Stimulated activated naive CD8-positive, alpha-beta T cell treated with anti-CD3 and anti-CD28 coated beads, Interleukin-15, amount 100 ng/mL, for 72 hours (primary cell): ENCODE results near the gene F2RL1.
"Not testable (repeated sequence)": the region's sequence is repeated elsewhere in the genome, so short reads cannot be mapped to it uniquely, and the experiment has no call there.

Source experiments
- ATAC-seq: fragments of 150-1000 bp; cut with Tn5 transposase; 2 replicates; pipeline ENCODE4 v1.10.0; 2021; ENCODE audit warnings: mild to moderate bottlenecking, moderate library complexity
- DNase-seq, 2 donors: peaks; one replicate each; pipeline ENCODE4 v3.0.0; 2021 to 2022
- H3K27ac Mint-ChIP-seq, 2 donors: one replicate each; pipeline ENCODE4 v1.8.0; 2022; ENCODE audit warnings: mild to moderate bottlenecking in 2 of 2, mixed read lengths in 2 of 2, moderate library complexity in 2 of 2
- H3K27me3 Mint-ChIP-seq: one replicate; pipeline ENCODE4 v1.8.0; 2022; ENCODE audit warnings: mixed read lengths
- H3K4me1 Mint-ChIP-seq: one replicate; pipeline ENCODE4 v1.8.0; 2022; ENCODE audit warnings: mild to moderate bottlenecking, mixed read lengths
- H3K4me3 Mint-ChIP-seq, 2 donors: one replicate each; pipeline ENCODE4 v1.8.0; 2022; ENCODE audit warnings: mild to moderate bottlenecking in 2 of 2, mixed read lengths in 2 of 2, moderate library complexity in 1 of 2
- H3K9me3 Mint-ChIP-seq, 2 donors: one replicate each; pipeline ENCODE4 v1.8.0; 2022; ENCODE audit warnings: mixed read lengths in 2 of 2

Gene F2RL1

DNA sequence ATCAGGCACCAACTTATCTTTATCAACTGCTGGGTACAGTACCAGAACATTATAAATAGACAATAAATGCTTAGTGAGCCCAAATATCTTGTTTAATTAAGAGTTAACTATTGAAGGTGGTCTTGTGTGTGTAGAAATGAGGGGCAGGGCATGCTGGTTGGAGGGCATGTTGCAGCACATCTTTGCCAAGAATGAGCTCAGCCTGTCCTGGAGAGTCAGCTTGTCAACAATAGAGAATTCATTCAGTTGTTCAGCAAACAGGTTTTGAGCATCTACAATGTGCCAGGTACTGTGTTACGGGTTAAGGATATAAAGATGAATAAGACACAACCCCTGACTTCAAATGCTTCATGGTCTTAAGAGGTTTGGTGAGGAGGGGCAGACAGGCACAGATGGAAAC is 19.2 kb upstream of the F2RL1 start:
- no peak for DNase-seq
- Mint-ChIP-seq H3K4me1 (no peaks in the 10 kb centered on the region), H3K4me3 (no peak overlapping the region)

DNA sequence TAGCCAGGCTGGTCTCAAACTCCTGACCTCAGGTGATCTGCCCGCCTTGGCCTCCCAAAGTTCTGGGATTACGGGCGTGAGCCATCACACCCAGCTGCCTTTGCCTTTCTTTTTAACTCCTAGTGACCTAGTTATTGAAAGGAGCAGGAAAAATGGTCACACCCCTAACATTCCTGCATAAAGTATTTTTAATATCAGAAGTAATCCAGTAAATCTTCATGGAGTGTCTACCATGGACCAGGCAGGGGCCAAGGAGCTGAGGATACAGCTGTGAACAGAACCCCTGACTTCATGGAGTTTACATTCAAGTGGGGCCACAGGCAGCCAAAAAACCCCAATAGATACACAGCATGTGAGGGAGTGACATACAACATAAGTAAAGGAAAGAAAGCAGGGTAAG is 18.3 kb upstream of the F2RL1 start:
- H3K9me3 Mint-ChIP-seq: no peaks in the 10 kb centered on the region
- no peak overlapping the region for H3K4me3 Mint-ChIP-seq
- H3K27ac Mint-ChIP-seq: peak overlapping the region in 1 of 2 donors; percentile 6
- H3K4me1 Mint-ChIP-seq: no peaks in the 10 kb centered on the region
- peaks cover 18% of the 10 kb centered on the region for H3K27me3 Mint-ChIP-seq
- no peak for ATAC-seq
- DNase-seq: no peak

More for the DNA sequence above, 19.2 kb upstream of the F2RL1 start:
- no peak for ATAC-seq
- Mint-ChIP-seq H3K9me3 (no peaks in the 10 kb centered on the region), H3K27ac (peak overlapping the region in 1 of 2 donors; percentile 6), H3K27me3 (peaks cover 18% of the 10 kb centered on the region)

DNA sequence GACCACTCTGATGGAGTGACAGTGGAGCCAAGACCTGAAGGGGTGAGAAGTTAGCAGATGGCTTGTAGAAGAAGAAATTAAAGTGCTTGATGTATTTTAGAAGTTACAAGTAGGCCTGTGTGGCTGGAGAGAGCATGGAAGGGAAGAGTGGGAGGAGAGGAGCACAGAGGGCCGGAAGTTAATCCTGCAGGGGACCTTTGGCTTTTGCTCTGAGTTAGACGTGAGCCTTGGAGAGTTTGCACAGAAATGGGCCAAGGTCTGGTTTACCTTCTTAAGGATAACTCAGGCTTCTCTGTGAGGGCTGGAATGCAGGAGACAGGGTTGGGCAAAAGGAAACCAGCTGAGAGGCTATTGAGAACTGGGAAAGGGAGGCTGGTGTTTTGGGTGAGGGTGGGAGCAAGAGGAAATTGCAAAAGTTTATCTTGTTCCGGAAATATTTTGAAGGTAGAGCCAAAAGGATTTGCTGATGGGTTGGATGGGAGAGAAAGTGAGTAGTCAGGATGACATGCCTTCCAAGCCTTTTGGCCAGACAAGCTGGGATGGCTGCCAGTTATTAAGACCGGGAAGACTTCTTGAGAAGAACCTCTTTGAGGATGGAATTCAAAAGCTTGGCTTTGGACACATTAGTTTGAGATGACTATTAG is 17.5 kb upstream of the F2RL1 start:
- Mint-ChIP-seq H3K27me3 (peaks cover 18% of the 10 kb centered on the region), H3K4me3 (no peak overlapping the region), H3K4me1 (no peaks in the 10 kb centered on the region), H3K9me3 (no peaks in the 10 kb centered on the region), H3K27ac (peak overlapping the region in 1 of 2 donors; percentile 19)
- DNase-seq (no peak), ATAC-seq (no peak)

DNA sequence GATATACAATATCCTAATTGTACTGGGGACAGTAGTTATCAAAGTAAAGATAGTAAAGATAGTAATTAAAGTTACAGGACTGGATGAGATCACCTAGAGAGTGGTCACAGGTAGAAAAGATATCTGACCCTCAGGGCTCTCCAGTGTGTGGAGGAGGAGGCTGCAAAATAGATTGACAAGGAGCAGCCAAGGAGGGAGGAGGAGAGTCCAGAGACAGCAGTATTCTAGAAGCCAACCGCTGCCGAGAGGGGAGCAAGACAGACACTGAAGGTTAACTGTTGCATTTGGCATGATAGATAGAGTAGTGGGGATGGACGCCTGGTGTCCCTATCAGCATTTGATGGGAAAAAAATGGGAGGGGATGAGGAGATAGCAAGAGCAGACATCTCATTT is 17.0 kb upstream of the F2RL1 start:
- Mint-ChIP-seq H3K4me1 (no peaks in the 10 kb centered on the region), H3K27me3 (peaks cover 18% of the 10 kb centered on the region), H3K4me3 (no peak overlapping the region), H3K9me3 (no peaks in the 10 kb centered on the region), H3K27ac (no peak overlapping the region)
- ATAC-seq (no peak), DNase-seq (no peak)

DNA sequence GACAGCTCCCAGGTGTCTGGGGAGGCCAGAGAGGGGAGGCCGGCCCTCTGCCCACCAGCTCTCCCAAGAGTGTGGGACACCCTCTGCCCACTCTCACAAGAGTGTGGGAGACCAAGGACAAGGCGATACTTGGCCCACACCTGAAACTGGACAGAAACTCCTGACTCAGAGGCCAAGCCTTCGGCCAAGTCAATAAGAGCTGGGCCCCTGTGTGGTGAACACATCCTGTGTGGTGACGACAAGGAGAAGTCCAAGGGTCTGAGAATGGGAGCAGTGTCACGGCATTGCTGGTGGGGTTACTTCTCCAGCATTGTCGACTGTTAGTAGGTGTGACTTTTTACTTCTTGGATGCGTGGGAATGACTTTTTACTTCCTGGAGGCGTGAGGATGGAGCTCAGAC is 14.6 kb upstream of the F2RL1 start:
- no peak for ATAC-seq
- no peak overlapping the region for H3K27ac Mint-ChIP-seq

DNA sequence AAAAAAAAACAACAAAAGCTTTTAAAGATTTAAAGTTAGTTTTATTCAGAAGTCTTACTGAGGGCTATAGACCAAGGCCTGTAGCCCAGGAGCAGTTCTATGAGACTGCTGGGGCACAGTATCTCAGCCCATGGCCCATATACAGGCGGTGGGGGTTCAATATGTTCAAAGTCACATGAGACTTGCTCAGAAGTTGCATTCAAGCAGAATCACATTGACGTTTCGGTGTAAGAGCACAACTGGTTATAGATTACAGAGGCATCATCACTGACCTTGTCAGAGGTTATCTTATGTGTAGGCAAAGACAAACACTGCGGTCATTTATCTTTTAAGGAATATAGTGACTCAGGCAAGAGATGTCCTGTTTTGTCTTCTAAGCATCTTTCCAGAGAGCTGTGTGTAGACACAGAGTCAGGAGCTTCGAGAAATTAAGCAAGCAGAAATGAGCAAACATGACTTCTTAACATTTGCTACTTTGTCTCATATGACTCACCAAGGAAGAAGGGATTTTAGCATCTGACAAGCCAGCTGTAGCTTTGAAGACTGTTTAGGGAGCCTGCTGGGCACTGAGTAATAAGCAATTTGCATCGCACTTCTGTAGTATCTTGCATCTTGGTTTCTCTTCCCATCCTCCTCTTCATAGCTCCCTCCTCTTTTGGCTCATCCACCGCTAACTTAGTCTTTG is 12.9 kb upstream of the F2RL1 start:
- DNase-seq: no peak
- no peak overlapping the region for H3K4me3 Mint-ChIP-seq
- no peaks in the 10 kb centered on the region for H3K4me1 Mint-ChIP-seq
- no peaks in the 10 kb centered on the region for H3K9me3 Mint-ChIP-seq
- peaks cover 12% of the 10 kb centered on the region for H3K27me3 Mint-ChIP-seq
- ATAC-seq: no peak
- H3K27ac Mint-ChIP-seq: no peak overlapping the region

More for the DNA sequence above, 14.6 kb upstream of the F2RL1 start:
- Mint-ChIP-seq H3K4me1 (no peaks in the 10 kb centered on the region), H3K4me3 (no peak overlapping the region), H3K9me3 (no peaks in the 10 kb centered on the region), H3K27me3 (peaks cover 18% of the 10 kb centered on the region)
- DNase-seq: no peak

DNA sequence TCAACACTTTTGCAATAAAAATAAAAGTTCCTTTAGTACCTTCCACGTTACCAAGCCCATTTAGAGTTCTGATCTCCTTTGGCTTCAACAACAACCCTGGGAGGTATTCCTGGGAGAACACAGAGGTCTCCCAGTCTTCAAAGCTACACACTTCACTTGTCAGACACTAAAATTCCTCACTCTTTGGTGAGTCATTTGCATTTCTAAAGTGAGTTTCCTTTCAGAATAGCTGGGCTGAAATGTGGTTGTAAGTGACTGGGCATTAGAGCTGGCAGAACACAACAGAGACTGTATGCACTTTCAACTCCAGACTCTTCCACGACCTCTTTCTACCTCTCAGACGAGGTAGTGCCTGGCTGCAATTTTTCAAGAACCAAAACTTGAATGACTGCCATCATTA is 11.5 kb upstream of the F2RL1 start:
- no peak for ATAC-seq
- Mint-ChIP-seq H3K4me3 (no peak overlapping the region), H3K9me3 (no peaks in the 10 kb centered on the region), H3K27ac (no peak overlapping the region), H3K4me1 (no peaks in the 10 kb centered on the region), H3K27me3 (no peaks in the 10 kb centered on the region)
- no peak for DNase-seq

DNA sequence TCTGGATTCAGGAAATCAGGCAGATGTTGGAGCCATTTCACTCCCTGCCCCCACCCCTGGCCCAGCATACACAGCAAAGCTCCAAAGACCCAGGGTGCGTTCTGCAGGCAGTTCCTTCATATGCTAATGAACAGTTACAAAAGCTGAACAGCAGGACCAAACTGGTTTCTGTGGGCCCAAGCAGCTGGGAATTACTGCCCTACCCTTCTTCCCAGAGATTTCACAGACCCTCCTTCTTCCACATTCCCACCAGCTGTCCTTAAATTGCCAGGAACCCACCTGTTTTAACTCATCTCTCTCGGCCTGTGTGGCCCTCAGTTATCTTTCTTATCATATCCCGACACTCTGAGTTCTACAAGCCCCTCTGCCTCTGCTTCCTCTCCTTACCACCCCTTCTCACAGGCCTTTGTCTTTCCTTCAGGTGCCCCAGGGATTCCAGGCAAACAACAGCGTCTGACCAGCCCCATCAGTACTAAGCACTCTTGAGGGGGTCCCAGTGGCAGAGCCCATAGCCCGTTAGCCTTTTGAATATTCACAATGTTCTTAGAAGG is 10.6 kb upstream of the F2RL1 start:
- Mint-ChIP-seq H3K27me3 (no peaks in the 10 kb centered on the region), H3K4me1 (no peaks in the 10 kb centered on the region), H3K4me3 (no peak overlapping the region), H3K9me3 (no peaks in the 10 kb centered on the region), H3K27ac (no peak overlapping the region)
- no peak for ATAC-seq
- DNase-seq: no peak

DNA sequence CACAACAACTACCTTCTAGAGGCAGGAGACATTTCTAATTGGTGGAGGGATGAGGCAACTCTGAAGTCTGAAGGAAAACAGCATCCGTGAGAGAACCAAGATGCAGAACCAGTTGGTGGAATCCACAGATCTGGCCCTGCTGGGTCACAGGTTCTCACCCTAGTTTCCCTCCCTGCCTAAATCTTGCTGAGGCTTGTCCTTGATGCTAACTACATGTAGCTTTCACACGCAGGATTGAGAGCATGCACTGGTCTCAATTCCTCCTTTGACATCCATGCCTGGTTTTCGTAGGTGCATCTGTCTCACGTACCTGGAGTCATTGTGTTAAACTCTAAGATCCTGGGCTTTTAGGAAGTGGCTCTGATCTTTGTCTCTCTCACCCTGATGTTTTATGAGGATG is 9.7 kb upstream of the F2RL1 start:
- Mint-ChIP-seq H3K27ac (no peak overlapping the region), H3K4me1 (no peaks in the 10 kb centered on the region), H3K4me3 (no peak overlapping the region), H3K9me3 (no peaks in the 10 kb centered on the region), H3K27me3 (no peaks in the 10 kb centered on the region)
- DNase-seq (no peak), ATAC-seq (no peak)

DNA sequence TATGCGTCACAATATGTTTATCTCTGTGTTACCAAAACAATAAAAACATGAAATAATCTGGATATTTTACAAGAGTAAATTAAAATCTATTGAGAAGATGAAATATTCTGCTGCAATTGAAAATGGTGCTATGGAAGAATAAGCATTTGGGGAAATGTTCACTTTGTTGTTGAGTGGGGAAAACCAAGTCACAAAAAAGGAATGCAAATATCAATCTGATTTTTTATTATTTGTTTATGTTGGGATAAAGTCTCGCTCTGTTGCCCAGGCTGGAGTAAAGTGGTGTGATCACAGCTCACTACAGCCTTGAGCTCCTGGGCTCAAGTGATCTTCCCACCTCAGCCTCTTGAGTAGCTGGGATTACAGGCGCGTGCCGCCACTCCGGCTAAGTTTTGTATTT is 8.6 kb upstream of the F2RL1 start:
- Mint-ChIP-seq H3K4me3 (no peak overlapping the region), H3K27me3 (peaks cover 2% of the 10 kb centered on the region), H3K9me3 (no peaks in the 10 kb centered on the region), H3K4me1 (no peaks in the 10 kb centered on the region), H3K27ac (no peak overlapping the region)
- no peak for ATAC-seq
- no peak for DNase-seq

DNA sequence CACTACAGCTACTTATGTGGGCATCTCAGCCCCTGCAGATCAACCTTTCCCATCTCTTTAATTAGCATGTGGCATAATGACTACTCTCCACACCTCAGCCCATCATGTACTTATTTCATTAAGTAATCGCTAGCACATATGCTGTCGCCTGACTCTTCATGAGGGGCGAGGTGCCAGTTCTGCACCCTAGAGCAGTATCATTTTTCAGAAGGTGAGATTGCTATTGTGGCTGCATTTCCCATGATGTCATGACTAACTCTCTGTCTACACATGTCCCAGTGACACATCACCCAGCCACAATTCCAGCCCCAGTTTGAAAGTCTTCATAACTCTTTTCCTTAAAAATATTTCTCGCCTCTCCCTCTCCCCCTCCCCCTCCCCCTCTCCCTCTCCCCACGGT is 7.6 kb upstream of the F2RL1 start:
- peaks cover 12% of the 10 kb centered on the region for H3K27me3 Mint-ChIP-seq
- no peaks in the 10 kb centered on the region for H3K4me1 Mint-ChIP-seq
- H3K4me3 Mint-ChIP-seq: no peak overlapping the region
- no peak for DNase-seq
- ATAC-seq: no peak
- no peak overlapping the region for H3K27ac Mint-ChIP-seq
- no peaks in the 10 kb centered on the region for H3K9me3 Mint-ChIP-seq

DNA sequence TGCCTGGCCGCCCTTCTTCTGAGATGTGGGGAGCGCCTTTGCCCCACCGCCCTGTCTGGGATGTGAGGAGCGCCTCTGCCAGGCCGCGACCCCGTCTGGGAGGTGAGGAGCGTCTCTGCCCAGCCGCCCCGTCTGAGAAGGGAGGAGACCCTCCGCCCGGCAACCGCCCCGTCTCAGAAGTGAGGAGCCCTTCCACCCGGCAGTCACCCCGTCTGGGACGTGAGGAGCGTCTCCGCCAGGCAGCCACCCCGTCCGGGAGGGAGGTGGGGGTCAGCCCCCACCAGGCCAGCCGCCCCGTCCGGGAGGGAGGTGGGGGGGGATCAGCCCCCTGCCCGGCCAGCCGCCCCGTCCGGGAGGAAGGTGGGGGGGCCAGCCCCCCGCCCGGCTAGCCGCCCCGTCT is 6.6 kb upstream of the F2RL1 start:
- not testable (repeated sequence) for DNase-seq, H3K4me1 Mint-ChIP-seq, ATAC-seq, H3K9me3 Mint-ChIP-seq, H3K27ac Mint-ChIP-seq, H3K4me3 Mint-ChIP-seq
- peaks cover 22% of the 10 kb centered on the region for H3K27me3 Mint-ChIP-seq

DNA sequence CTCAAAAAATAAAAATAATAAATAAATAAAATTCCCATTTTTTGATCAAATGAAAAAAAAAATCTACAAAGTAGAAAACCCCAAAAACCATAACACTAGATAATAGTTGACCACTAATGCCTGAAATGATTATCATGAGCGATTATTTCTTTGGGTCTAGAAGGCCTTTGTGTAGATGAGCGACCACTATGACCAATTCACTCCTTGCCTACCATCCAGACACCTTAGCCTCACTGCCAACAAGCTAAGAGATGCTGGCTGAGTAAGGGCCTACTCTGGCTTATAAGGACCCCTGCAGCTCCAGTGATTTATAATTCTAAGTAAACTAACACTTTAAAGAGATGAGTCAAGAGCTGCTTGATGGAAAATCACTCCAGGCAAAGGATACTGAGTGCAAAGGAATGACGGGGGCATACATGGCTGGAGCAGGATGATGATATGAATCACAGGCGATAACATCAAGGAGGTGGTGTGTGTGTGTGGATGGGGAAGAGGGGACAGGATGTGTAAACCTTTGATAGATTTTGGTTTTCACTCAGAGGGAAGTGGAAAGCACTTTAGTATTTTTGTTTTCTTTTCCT is 4.8 kb upstream of the F2RL1 start:
- ATAC-seq: no peak
- no peaks in the 10 kb centered on the region for H3K9me3 Mint-ChIP-seq
- H3K27ac Mint-ChIP-seq: no peak overlapping the region
- peaks cover 38% of the 10 kb centered on the region for H3K27me3 Mint-ChIP-seq
- peaks cover 6% of the 10 kb centered on the region for H3K4me1 Mint-ChIP-seq
- DNase-seq: no peak
- H3K4me3 Mint-ChIP-seq: no peak overlapping the region

DNA sequence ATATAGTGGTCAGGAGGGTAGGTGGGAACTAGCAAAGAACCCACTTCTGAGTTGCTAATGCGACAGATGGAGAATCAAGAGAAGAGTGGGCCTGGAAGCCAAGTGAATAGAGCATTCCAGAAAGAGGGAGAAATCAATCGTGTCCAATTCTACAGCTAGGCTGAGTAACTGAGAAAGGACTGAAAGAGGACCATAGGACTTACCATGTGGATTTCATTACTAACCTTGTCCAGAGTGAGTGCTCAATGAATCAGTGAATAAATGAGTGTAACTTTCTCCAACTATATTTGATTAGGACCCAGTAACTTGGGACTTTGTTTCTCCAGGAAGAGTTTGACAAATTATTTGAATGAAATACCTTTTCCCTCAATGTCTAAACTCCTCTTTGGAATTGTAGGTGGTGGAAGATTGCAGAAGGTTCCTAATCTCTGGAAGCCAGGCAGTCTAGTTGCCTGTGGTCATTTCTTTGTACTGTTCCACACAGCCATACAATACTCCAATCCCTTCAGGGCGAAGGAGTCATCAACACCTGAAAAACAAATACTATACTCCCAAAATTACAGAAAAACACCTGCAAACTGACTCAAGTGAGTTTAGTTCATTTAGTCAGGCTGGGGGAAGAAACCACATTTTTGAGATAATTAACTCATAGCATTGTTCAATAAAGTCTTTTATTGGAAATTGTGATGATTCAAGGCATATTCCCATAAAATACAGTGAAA is 2.6 kb upstream of the F2RL1 start:
- no peak for ATAC-seq
- Mint-ChIP-seq H3K27me3 (peaks cover 45% of the 10 kb centered on the region), H3K4me3 (no peak overlapping the region), H3K27ac (no peak overlapping the region), H3K4me1 (peaks cover 12% of the 10 kb centered on the region), H3K9me3 (no peaks in the 10 kb centered on the region)
- DNase-seq: no peak

DNA sequence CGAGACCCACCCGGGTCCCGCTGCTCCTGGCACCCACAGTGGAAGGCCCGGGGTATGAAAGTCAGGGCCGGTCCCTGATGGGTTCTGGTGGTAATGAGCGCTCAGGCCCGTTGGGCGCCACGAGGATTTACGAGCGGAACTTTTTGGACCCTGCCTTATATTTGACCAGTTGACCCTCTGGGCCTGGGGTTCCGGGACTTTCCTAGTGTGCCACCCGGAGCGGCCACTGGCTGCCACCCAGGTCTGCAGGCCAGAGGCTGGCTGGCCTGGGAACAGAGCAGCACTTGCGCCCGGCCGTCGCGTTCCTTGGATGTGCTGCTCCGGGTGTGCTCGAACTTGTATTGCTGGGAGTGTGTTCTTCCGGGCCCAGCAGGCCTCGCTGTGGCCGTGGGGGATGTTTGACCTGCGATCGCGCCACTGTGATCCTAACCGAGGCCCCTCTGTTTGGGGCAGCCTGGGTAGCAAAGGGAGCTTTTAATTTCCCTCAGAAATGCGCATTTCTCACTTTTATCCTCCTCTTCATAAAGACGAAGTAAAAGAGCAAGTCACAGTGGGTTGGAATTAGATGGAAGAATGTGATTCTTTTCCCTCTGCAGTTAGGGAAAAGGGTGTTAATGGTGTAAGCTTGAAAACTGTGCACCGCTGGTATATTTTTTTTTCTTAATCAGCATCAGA is 1.2 kb downstream of the F2RL1 start:
- Mint-ChIP-seq H3K27ac (peak overlapping the region in 1 of 2 donors; percentile 95), H3K27me3 (peaks cover 45% of the 10 kb centered on the region), H3K9me3 (no peaks in the 10 kb centered on the region), H3K4me1 (peaks cover 12% of the 10 kb centered on the region), H3K4me3 (peak overlapping the region; percentile 76 to 88)
- DNase-seq: no peak
- peak; percentile 15 for ATAC-seq
